Naive thymus-derived CD4-positive, alpha-beta T cell (primary cell): Measurements from ENCODE around the gene HIGD1B. TPM values are rescaled to one million over a fixed set of nuclear protein-coding genes. Genes with fewer than 3 reads are reported as not detected.

Experiments
- polyA plus RNA-seq, 2 donors: library from polyadenylated mRNA; unstranded; fragments of 300-500 nt; fragmentation: Illumina TruSeq; gene quantifications; one replicate each; pipeline ENCODE4 v1.2.3, GENCODE V29; 2021
- total RNA-seq, 6 experiments: library from RNA in 5 of 6; stranded (reverse) in 5 of 6; gene quantifications; 1 replicate in 5 of 6; 2 replicates in 1 of 6; pipeline ENCODE4 v1.2.3 and lab custom pipeline; 2021 to 2026

HIGD1B gene
- total and polyA plus RNA-seq, 7 experiments from 2014 or later, result not detected

Other genes with a start within 250 kb of the HIGD1B start
- under 1 TPM in 1 of 5 experiments, not detected in 4; 0.27 TPM for gene MEIOC, start 191.4 kb upstream of the HIGD1B start, total RNA-seq
- gene MEIOC, start 191.4 kb upstream of the HIGD1B start, polyA plus RNA-seq, result under 1 TPM; 0.14 to 0.61 TPM
- 10 to 100 TPM; 15.0 to 29.1 (median 20.2) TPM for gene CCDC43, start 158.1 kb upstream of the HIGD1B start, total RNA-seq
- gene CCDC43, start 158.1 kb upstream of the HIGD1B start, polyA plus RNA-seq, result 10 to 100 TPM; 10.2 to 11.6 TPM
- gene DBF4B, start 139.2 kb upstream of the HIGD1B start, total RNA-seq, result 10 to 100 TPM in 1 of 5 experiments, 1 to 10 TPM in 4; 2.8 to 23.1 (median 7.8) TPM
- under 1 TPM; 0.35 to 0.70 TPM for gene DBF4B, start 139.2 kb upstream of the HIGD1B start, polyA plus RNA-seq
- 1 to 10 TPM in 1 of 5 experiments, under 1 TPM in 4; 0.22 to 1.5 (median 0.66) TPM for gene ADAM11, start 88.9 kb upstream of the HIGD1B start, total RNA-seq
- gene ADAM11, start 88.9 kb upstream of the HIGD1B start, polyA plus RNA-seq, result under 1 TPM in 1 of 2 donors, not detected in 1; 0.08 TPM
- gene GJC1, start 17.6 kb upstream of the HIGD1B start, total RNA-seq, result 1 to 10 TPM in 1 of 5 experiments, under 1 TPM in 1, not detected in 3; 0.20 to 1.4 TPM
- gene GJC1, start 17.6 kb upstream of the HIGD1B start, polyA plus RNA-seq, result not detected
- 100 to 1,000 TPM in 4 of 5 experiments, 10 to 100 TPM in 1; 94.3 to 157 (median 120) TPM for gene EFTUD2, start 51.6 kb downstream of the HIGD1B start, total RNA-seq
- gene EFTUD2, start 51.6 kb downstream of the HIGD1B start, polyA plus RNA-seq, result 10 to 100 TPM; 53.1 to 68.2 TPM
- gene GFAP, start 67.6 kb downstream of the HIGD1B start, total RNA-seq, result not detected
- gene GFAP, start 67.6 kb downstream of the HIGD1B start, polyA plus RNA-seq, result under 1 TPM in 1 of 2 donors, not detected in 1; 0.16 TPM
- 10 to 100 TPM in 1 of 5 experiments, under 1 TPM in 1, not detected in 3; 0.17 to 57.2 TPM for gene KIF18B, start 99.9 kb downstream of the HIGD1B start, total RNA-seq
- gene KIF18B, start 99.9 kb downstream of the HIGD1B start, polyA plus RNA-seq, result not detected
- gene C1QL1, start 120.4 kb downstream of the HIGD1B start, total RNA-seq, result under 1 TPM in 1 of 5 experiments, not detected in 4; 0.29 TPM
- gene C1QL1, start 120.4 kb downstream of the HIGD1B start, polyA plus RNA-seq, result not detected
- 10 to 100 TPM; 14.2 to 36.8 (median 29.8) TPM for gene DCAKD, start 203.7 kb downstream of the HIGD1B start, total RNA-seq
- gene DCAKD, start 203.7 kb downstream of the HIGD1B start, polyA plus RNA-seq, result 10 to 100 TPM; 16.9 to 27.6 TPM
- 100 to 1,000 TPM in 3 of 5 experiments, 10 to 100 TPM in 2; 59.5 to 136 (median 121) TPM for gene NMT1, start 213.4 kb downstream of the HIGD1B start, total RNA-seq
- gene NMT1, start 213.4 kb downstream of the HIGD1B start, polyA plus RNA-seq, result 10 to 100 TPM; 37.5 to 64.1 TPM